Sigmoid colon (tissue), 7 donors: Measurements from ENCODE around the gene ZNF853. TPM values are rescaled to one million over a fixed set of nuclear protein-coding genes. Genes with fewer than 3 reads are reported as not detected.

Source experiments
- DNase-seq: peaks from one replicate; pipeline ENCODE4 v3.0.0-alpha.2; 2019
- H3K27ac ChIP-seq, 4 donors: fragments of 200-600 bp; sonication (generic); one replicate each; pipeline ENCODE4 v1.5.1; 2016 to 2019; ENCODE audit warnings: mild to moderate bottlenecking in 1 of 4
- H3K27me3 ChIP-seq, 3 donors: fragments of 200-600 bp; sonication (generic); one replicate each; pipeline ENCODE4 v1.5.1; 2019; ENCODE audit warnings: mild to moderate bottlenecking in 1 of 3
- H3K36me3 ChIP-seq, 4 donors: fragments of 200-600 bp; sonication (generic); one replicate each; pipeline ENCODE4 v1.5.1; 2016 to 2019
- H3K4me1 ChIP-seq, 4 donors: fragments of 200-600 bp; sonication (generic); one replicate each; pipeline ENCODE4 v1.5.1; 2017 to 2019
- H3K4me3 ChIP-seq, 4 donors: fragments of 200-600 bp; sonication (generic); one replicate each; pipeline ENCODE4 v1.5.1; 2017 to 2019; ENCODE audit warnings: mild to moderate bottlenecking in 2 of 4, moderate library complexity in 1 of 4
- H3K9me3 ChIP-seq, 4 donors: fragments of 200-600 bp in 3 of 4; sonication (generic) in 3 of 4; one replicate each; pipeline versions ENCODE4 v1.5.1 to v1.6.1; 2013 to 2019
- EP300 ChIP-seq, 4 donors: sonication (generic); formaldehyde crosslinking; IDR thresholded peaks; one replicate each; pipeline ENCODE4 v1.6.1; 2017; ENCODE audit warnings: antibody characterized with exemption in 4 of 4
- POLR2A ChIP-seq, 2 donors: fragments of 450-650 bp; IDR thresholded peaks; one replicate each; pipeline ENCODE4 v1.6.1; 2016; ENCODE audit warnings: antibody characterized with exemption in 2 of 2, mild to moderate bottlenecking in 2 of 2, moderate library complexity in 2 of 2
- POLR2AphosphoS5 ChIP-seq, 4 donors: sonication (generic); formaldehyde crosslinking; IDR thresholded peaks; one replicate each; pipeline ENCODE4 v1.6.1; 2017; ENCODE audit warnings: antibody characterized with exemption in 4 of 4
- WGBS, 2 donors: extraction: QIAGEN DNeasy Blood & Tissue Kit; methylation state at CpG; one replicate each; pipeline ENCODE4 v1.1.7; 2013; 5-methylcytosine and 5-hydroxymethylcytosine counted together
- intact Hi-C: fragments of 100-400 bp; cut with DNase I; formaldehyde crosslinking; loops from one replicate; pipeline ENCODE4 v1.15.1; 2023
- polyA plus RNA-seq, 3 donors: library from polyadenylated mRNA; stranded (reverse); fragments of 200-250 nt; gene quantifications; one replicate each; pipeline ENCODE4 v1.2.3, GENCODE V29; 2013
- total RNA-seq, 4 donors: library from RNA; depleted of rRNA; stranded (reverse); fragments of >200 nt; gene quantifications; one replicate each; pipeline ENCODE4 v1.1.0, GENCODE V29; 2016
- TF ChIP-seq, protein P1 (sequence below), 4 experiments: fragments of 450-650 bp in 3 of 4; fragments of 200-600 bp in 1 of 4; IDR thresholded peaks; one replicate each; pipeline ENCODE4 v1.5.1; 2016 to 2019; ENCODE audit warnings: antibody characterized with exemption in 4 of 4, mild to moderate bottlenecking in 3 of 4, moderate library complexity in 2 of 4
- donor health status: healthy with polysubstance abuse.
- donor health status: Bipolar disorder and iron deficiency.
- donor health status: healthy.

Gene ZNF853
- total and polyA plus RNA-seq, 7 donors, result 0.69 to 36.0 (median 20.0) TPM

DNA sequence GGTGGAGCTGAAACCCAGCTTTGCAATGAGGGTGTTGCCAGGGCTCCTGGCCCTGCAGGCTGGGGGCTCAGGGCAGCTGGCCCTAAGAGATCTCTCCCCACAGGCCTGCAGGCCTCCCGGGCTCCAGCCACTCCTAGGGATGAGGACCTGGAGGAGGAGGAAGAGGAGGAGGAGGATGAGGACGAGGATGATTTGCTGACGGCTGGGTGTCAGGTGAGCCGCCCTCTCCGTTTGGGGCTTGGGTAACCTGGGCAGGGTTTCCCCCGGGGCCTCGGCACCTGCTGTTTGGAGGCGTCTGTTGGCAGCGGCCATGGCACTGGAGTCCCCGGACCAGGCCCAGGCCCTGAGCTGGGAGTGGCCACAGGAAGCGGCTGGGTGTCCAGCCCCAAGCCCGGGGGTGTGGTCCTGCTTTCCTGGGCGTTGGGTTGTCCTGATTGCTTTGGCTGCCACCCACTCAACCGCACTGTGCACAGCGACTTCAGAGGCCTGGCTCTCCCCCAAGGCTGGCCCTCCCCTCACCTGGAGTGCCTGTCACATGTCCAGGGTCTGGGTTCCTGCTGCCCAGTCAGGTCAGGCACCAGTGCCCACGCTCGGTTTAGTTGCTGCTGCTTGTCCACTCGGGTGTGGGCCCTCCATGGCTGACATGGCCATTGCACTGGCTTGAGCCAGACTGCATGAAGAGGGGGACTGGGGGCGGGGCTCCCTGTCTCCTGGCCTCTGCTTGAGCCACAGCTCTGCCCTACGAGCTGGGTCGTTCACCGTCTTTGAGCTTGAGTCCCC is 27.6 kb downstream of the ZNF853 start:
- no peaks in the 10 kb centered on the region for H3K27me3 ChIP-seq
- H3K4me1 ChIP-seq, result peaks cover 0 to 18% (median 14%) of the 10 kb centered on the region in 4 donors
- no peak overlapping the region for H3K4me3 ChIP-seq
- TF ChIP-seq, protein P1, sequence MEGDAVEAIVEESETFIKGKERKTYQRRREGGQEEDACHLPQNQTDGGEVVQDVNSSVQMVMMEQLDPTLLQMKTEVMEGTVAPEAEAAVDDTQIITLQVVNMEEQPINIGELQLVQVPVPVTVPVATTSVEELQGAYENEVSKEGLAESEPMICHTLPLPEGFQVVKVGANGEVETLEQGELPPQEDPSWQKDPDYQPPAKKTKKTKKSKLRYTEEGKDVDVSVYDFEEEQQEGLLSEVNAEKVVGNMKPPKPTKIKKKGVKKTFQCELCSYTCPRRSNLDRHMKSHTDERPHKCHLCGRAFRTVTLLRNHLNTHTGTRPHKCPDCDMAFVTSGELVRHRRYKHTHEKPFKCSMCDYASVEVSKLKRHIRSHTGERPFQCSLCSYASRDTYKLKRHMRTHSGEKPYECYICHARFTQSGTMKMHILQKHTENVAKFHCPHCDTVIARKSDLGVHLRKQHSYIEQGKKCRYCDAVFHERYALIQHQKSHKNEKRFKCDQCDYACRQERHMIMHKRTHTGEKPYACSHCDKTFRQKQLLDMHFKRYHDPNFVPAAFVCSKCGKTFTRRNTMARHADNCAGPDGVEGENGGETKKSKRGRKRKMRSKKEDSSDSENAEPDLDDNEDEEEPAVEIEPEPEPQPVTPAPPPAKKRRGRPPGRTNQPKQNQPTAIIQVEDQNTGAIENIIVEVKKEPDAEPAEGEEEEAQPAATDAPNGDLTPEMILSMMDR (IDR thresholded peaks at IDR 0.05), result no peak
- no peak for TF ChIP-seq EP300 (IDR thresholded peaks at IDR 0.05)
- no peak for TF ChIP-seq POLR2AphosphoS5 (IDR thresholded peaks at IDR 0.05)
- no peak for TF ChIP-seq POLR2A (IDR thresholded peaks at IDR 0.05)
- peaks cover 0 to 76% (median 39%) of the 10 kb centered on the region in 4 donors for H3K36me3 ChIP-seq
- no peak overlapping the region for H3K27ac ChIP-seq
- no peaks in the 10 kb centered on the region for H3K9me3 ChIP-seq
- 85 to 92% methylated on average over 22 of the region's 22 CpGs for WGBS, 2 donors
- DNase-seq, result no peak
- intact Hi-C loops, result no loop called here

DNA sequence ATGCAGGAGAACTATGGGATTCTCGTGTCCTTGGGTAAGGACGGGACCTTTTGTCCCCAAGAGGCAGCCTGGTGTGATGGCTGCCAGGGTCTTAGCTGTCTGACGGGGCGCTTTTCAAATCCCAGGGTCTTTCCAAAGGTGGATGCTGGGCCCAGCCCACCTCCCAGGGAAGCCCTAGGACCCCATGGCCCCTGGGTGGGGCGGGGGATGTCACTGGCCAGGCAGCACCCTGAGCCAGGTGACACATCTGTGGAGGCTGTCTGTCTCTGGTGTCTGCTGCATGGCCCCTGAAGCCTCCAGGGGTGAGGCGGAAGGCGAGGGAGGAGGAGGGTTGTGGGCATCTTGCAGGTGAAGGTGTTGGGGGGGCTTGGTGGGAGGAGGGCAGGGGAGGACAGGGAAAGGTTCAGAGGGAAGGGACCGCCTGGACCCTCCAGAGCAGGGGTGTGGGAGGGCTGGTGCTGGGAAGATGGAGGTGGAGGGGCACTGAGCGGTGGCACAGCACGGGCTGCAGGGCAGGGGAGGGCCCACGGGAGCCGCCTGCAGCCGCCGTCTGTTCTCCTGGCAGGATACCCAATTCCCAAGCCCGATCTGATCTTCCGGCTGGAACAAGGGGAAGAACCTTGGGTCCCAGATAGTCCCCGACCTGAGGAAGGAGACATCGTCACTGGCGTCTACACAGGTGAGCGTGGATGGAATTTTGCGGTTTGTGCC is 28.7 kb downstream of the ZNF853 start:
- no peak for TF ChIP-seq POLR2AphosphoS5 (IDR thresholded peaks at IDR 0.05)
- TF ChIP-seq, protein P1 (IDR thresholded peaks at IDR 0.05), result no peak
- no peak for TF ChIP-seq EP300 (IDR thresholded peaks at IDR 0.05)
- no peak for TF ChIP-seq POLR2A (IDR thresholded peaks at IDR 0.05)
- Histone ChIP-seq H3K4me1 (peaks cover 0 to 8% (median 4%) of the 10 kb centered on the region in 4 donors), H3K4me3 (no peak overlapping the region), H3K27ac (no peak overlapping the region), H3K36me3 (peaks cover 0 to 86% (median 40%) of the 10 kb centered on the region in 4 donors), H3K9me3 (no peaks in the 10 kb centered on the region), H3K27me3 (no peaks in the 10 kb centered on the region)
- intact Hi-C loops, result no loop called here
- DNase-seq, result no peak
- WGBS, 2 donors, result 96 to 97% methylated on average over 21 of the region's 21 CpGs

DNA sequence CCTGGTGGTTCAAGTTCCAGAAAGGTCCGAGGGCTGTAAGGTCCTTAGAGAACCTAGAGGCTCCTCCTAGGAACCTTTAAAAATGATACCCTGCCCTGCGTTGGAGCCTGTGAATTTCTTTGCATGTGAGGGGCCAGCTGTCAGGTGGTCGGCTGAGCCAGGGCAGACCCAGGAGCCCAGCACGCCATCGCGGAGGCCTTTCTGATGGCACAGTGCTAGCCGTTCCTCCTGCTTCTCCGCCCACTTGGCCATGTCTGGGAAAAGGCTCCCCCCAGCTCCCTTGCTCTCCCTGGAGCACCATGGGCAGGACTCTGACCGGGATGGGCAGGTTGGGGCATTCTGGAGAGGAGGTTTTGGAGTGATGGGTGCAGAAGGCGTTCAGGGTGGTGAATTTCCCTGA is 29.3 kb downstream of the ZNF853 start:
- DNase-seq, result no peak
- 94 to 96% methylated on average over 10 of the region's 10 CpGs for WGBS, 2 donors
- Histone ChIP-seq H3K9me3 (no peaks in the 10 kb centered on the region), H3K36me3 (peaks cover 0 to 92% (median 43%) of the 10 kb centered on the region in 4 donors), H3K27ac (no peak overlapping the region), H3K27me3 (no peaks in the 10 kb centered on the region), H3K4me3 (no peak overlapping the region), H3K4me1 (peaks cover 0 to 5% (median 0%) of the 10 kb centered on the region in 4 donors)
- intact Hi-C loops, result no loop called here
- no peak for TF ChIP-seq POLR2AphosphoS5 (IDR thresholded peaks at IDR 0.05)
- TF ChIP-seq, protein P1 (IDR thresholded peaks at IDR 0.05), result no peak
- TF ChIP-seq EP300 (IDR thresholded peaks at IDR 0.05), result no peak
- no peak for TF ChIP-seq POLR2A (IDR thresholded peaks at IDR 0.05)

DNA sequence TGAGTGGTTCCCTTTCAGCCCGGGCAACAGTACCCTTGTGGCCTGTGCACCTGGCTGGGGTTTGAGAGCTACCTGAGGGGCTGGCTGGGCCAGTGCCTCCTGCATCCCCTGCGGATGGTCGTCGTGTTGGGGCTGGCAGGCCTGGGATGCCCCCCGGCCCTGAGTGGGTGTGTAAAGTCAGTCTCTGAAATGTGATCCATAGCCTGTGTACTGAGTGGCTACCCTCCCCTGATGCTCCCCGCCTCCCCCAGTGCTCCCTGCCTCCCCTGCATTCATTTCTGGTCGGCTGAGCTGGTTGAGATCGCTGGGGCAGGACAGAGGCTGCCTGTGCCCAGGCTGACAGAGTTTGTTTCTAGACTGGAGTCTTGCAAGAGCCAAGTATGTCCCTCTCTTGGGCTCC is 31.1 kb downstream of the ZNF853 start:
- Histone ChIP-seq H3K9me3 (no peaks in the 10 kb centered on the region), H3K27ac (no peak overlapping the region), H3K27me3 (no peaks in the 10 kb centered on the region), H3K4me3 (no peak overlapping the region), H3K36me3 (peaks cover 0 to 97% (median 42%) of the 10 kb centered on the region in 4 donors), H3K4me1 (no peaks in the 10 kb centered on the region)
- 86% methylated on average over 8 of the region's 8 CpGs for WGBS, 2 donors
- TF ChIP-seq, protein P1 (IDR thresholded peaks at IDR 0.05), result no peak
- TF ChIP-seq POLR2A (IDR thresholded peaks at IDR 0.05), result no peak
- TF ChIP-seq POLR2AphosphoS5 (IDR thresholded peaks at IDR 0.05), result no peak
- TF ChIP-seq EP300 (IDR thresholded peaks at IDR 0.05), result no peak
- intact Hi-C loops, result no loop called here
- DNase-seq, result no peak
